ENCODE data around the gene EOLA1. TPM values are rescaled to one million over a fixed set of nuclear protein-coding genes. Genes with fewer than 3 reads are reported as not detected.
"Not testable (repeated sequence)": the region's sequence is repeated elsewhere in the genome, so short reads cannot be mapped to it uniquely, and the experiment has no call there.

EOLA1 gene
- total RNA-seq, 4 donors from 2014 or later: 5.7 to 10.9 (median 8.7) TPM

- WGBS: 63% methylated on average over 5 of the region's 5 CpGs
- TF ChIP-seq POLR2A (IDR thresholded peaks at IDR 0.05): no peak
- no peak for TF ChIP-seq EP300 (IDR thresholded peaks at IDR 0.05)
- no peak for TF ChIP-seq CTCF (IDR thresholded peaks at IDR 0.05)
- no peak for TF ChIP-seq POLR2AphosphoS5 (IDR thresholded peaks at IDR 0.05)
- no peak for DNase-seq (ENCODE audit: low spot score in 2 of 2)
- Histone ChIP-seq H3K4me3 (no peak overlapping the region), H3K9me3 (no peaks in the 10 kb centered on the region), H3K27ac (no peak overlapping the region), H3K27me3 (no peaks in the 10 kb centered on the region), H3K4me1 (peaks cover 4% of the 10 kb centered on the region), H3K36me3 (peaks cover 56% of the 10 kb centered on the region)
Observed at GRCh38 chrX:149495573-149496071, 45.2 kb upstream of the EOLA1 start.

- Histone ChIP-seq H3K4me3 (no peak overlapping the region), H3K4me1 (peaks cover 4% of the 10 kb centered on the region), H3K9me3 (no peaks in the 10 kb centered on the region), H3K36me3 (peaks cover 63% of the 10 kb centered on the region), H3K27me3 (no peaks in the 10 kb centered on the region), H3K27ac (no peak overlapping the region)
- WGBS: 68% methylated on average over 1 of the region's 1 CpG
- TF ChIP-seq CTCF (IDR thresholded peaks at IDR 0.05): no peak
- TF ChIP-seq POLR2A (IDR thresholded peaks at IDR 0.05): no peak
- no peak for TF ChIP-seq POLR2AphosphoS5 (IDR thresholded peaks at IDR 0.05)
- no peak for TF ChIP-seq EP300 (IDR thresholded peaks at IDR 0.05)
- DNase-seq (ENCODE audit: low spot score in 2 of 2): no peak
Observed at GRCh38 chrX:149497054-149497453, 43.8 kb upstream of the EOLA1 start.

- no peak overlapping the region for H3K27ac ChIP-seq
- TF ChIP-seq CTCF (IDR thresholded peaks at IDR 0.05) (no peak), EP300 (IDR thresholded peaks at IDR 0.05) (no peak), POLR2AphosphoS5 (IDR thresholded peaks at IDR 0.05) (no peak), POLR2A (IDR thresholded peaks at IDR 0.05) (no peak)
- WGBS: 67% methylated on average over 1 of the region's 2 CpGs
- no peak for DNase-seq (ENCODE audit: low spot score in 2 of 2)
- H3K9me3 ChIP-seq: no peaks in the 10 kb centered on the region
- H3K4me1 ChIP-seq: peaks cover 4% of the 10 kb centered on the region
- no peak overlapping the region for H3K4me3 ChIP-seq
- H3K36me3 ChIP-seq: peaks cover 63% of the 10 kb centered on the region
- no peaks in the 10 kb centered on the region for H3K27me3 ChIP-seq
Observed at GRCh38 chrX:149497626-149498025, 43.2 kb upstream of the EOLA1 start.

GRCh38 chrX:149498767-149499166 is 42.0 kb upstream of the EOLA1 start:
- Histone ChIP-seq H3K36me3 (peaks cover 57% of the 10 kb centered on the region), H3K27me3 (no peaks in the 10 kb centered on the region), H3K4me1 (peaks cover 4% of the 10 kb centered on the region), H3K4me3 (no peak overlapping the region), H3K27ac (no peak overlapping the region), H3K9me3 (no peaks in the 10 kb centered on the region)
- no peak for TF ChIP-seq CTCF (IDR thresholded peaks at IDR 0.05)
- no peak for TF ChIP-seq EP300 (IDR thresholded peaks at IDR 0.05)
- no peak for TF ChIP-seq POLR2AphosphoS5 (IDR thresholded peaks at IDR 0.05)
- TF ChIP-seq POLR2A (IDR thresholded peaks at IDR 0.05): no peak
- 71% methylated on average over 4 of the region's 4 CpGs for WGBS
- DNase-seq (ENCODE audit: low spot score in 2 of 2): no peak

- WGBS: 76% methylated on average over 5 of the region's 5 CpGs
- Histone ChIP-seq H3K4me3 (no peak overlapping the region), H3K27ac (no peak overlapping the region), H3K4me1 (peaks cover 10% of the 10 kb centered on the region), H3K36me3 (peaks cover 47% of the 10 kb centered on the region), H3K9me3 (no peaks in the 10 kb centered on the region), H3K27me3 (no peaks in the 10 kb centered on the region)
- DNase-seq (ENCODE audit: low spot score in 2 of 2): no peak
- TF ChIP-seq POLR2A (IDR thresholded peaks at IDR 0.05) (no peak), CTCF (IDR thresholded peaks at IDR 0.05) (no peak), POLR2AphosphoS5 (IDR thresholded peaks at IDR 0.05) (no peak), EP300 (IDR thresholded peaks at IDR 0.05) (no peak)
Observed at GRCh38 chrX:149499766-149500165, 41.0 kb upstream of the EOLA1 start.

GRCh38 chrX:149502923-149503322 is 37.9 kb upstream of the EOLA1 start:
- H3K4me3 ChIP-seq; H3K27ac ChIP-seq; DNase-seq (ENCODE audit: low spot score in 2 of 2); H3K27me3 ChIP-seq; H3K9me3 ChIP-seq: not testable (repeated sequence)
- Histone ChIP-seq H3K36me3 (peaks cover 19% of the 10 kb centered on the region), H3K4me1 (peaks cover 13% of the 10 kb centered on the region)
- WGBS: 59% methylated on average over 5 of the region's 5 CpGs

- H3K9me3 ChIP-seq; H3K27me3 ChIP-seq; DNase-seq (ENCODE audit: low spot score in 2 of 2); H3K4me3 ChIP-seq; H3K27ac ChIP-seq: not testable (repeated sequence)
- H3K4me1 ChIP-seq: peaks cover 13% of the 10 kb centered on the region
- peaks cover 17% of the 10 kb centered on the region for H3K36me3 ChIP-seq
- WGBS: no CpG with 5 or more reads among the region's 10 CpGs
Observed at GRCh38 chrX:149503446-149503845, 37.4 kb upstream of the EOLA1 start.

All from suprapubic skin (tissue), 4 donors.